ENCODE data around the gene AP3B2.

AP3B2 gene

GRCh38 chr15:82670699-82671098, 39.0 kb downstream of the AP3B2 start:
- no peak overlapping the region for H3K4me3 ChIP-seq (ENCODE audit: low read depth, low read length)
- POLR2A ChIA-PET = no interaction called here
- TF ChIP-seq CTCF (IDR thresholded peaks at IDR 0.05; ENCODE audit: insufficient read depth, low read length, missing control alignments) = no peak
- CTCF ChIA-PET = no interaction called here
- DNase-seq (ENCODE audit: low read depth, low spot score) = no peak

- H3K4me3 ChIP-seq (ENCODE audit: low read depth, low read length) = no peak overlapping the region
- no peak for TF ChIP-seq CTCF (IDR thresholded peaks at IDR 0.05; ENCODE audit: insufficient read depth, low read length, missing control alignments)
- ChIA-PET CTCF (no interaction called here), POLR2A (no interaction called here)
- no peak for DNase-seq (ENCODE audit: low read depth, low spot score)
These were observed 43.1 kb downstream of the AP3B2 start for GRCh38 chr15:82666606-82667005.

GRCh38 chr15:82664021-82664420, 45.7 kb downstream of the AP3B2 start:
- ChIA-PET CTCF (no interaction called here), POLR2A (no interaction called here)
- no peak for DNase-seq (ENCODE audit: low read depth, low spot score)
- H3K4me3 ChIP-seq (ENCODE audit: low read depth, low read length) = no peak overlapping the region
- no peak for TF ChIP-seq CTCF (IDR thresholded peaks at IDR 0.05; ENCODE audit: insufficient read depth, low read length, missing control alignments)

- TF ChIP-seq CTCF (IDR thresholded peaks at IDR 0.05; ENCODE audit: insufficient read depth, low read length, missing control alignments) = no peak
- ChIA-PET CTCF (no interaction called here), POLR2A (no interaction called here)
- DNase-seq (ENCODE audit: low read depth, low spot score) = no peak
- no peak overlapping the region for H3K4me3 ChIP-seq (ENCODE audit: low read depth, low read length)
These were observed 46.5 kb downstream of the AP3B2 start for GRCh38 chr15:82663186-82663600.

- no peak for TF ChIP-seq CTCF (IDR thresholded peaks at IDR 0.05; ENCODE audit: insufficient read depth, low read length, missing control alignments)
- ChIA-PET CTCF (no interaction called here), POLR2A (no interaction called here)
These were observed 47.0 kb downstream of the AP3B2 start for GRCh38 chr15:82662641-82663040.

GRCh38 chr15:82660378-82660777, 49.3 kb downstream of the AP3B2 start:
- ChIA-PET POLR2A (no interaction called here), CTCF (no interaction called here)
- H3K4me3 ChIP-seq (ENCODE audit: low read depth, low read length) = no peak overlapping the region
- DNase-seq (ENCODE audit: low read depth, low spot score) = no peak
- TF ChIP-seq CTCF (IDR thresholded peaks at IDR 0.05; ENCODE audit: insufficient read depth, low read length, missing control alignments) = no peak

More at GRCh38 chr15:82662641-82663040, 47.0 kb downstream of the AP3B2 start:
- DNase-seq (ENCODE audit: low read depth, low spot score) = no peak
- no peak overlapping the region for H3K4me3 ChIP-seq (ENCODE audit: low read depth, low read length)

Data from AG04449 (cell line).